22Rv1 (cell line): Measurements from ENCODE around the gene AIF1.
A peak's percentile ranks its signal among the peaks of the same experiment; 100 is the strongest.
"Not testable (repeated sequence)": the region's sequence is repeated elsewhere in the genome, so short reads cannot be mapped to it uniquely, and the experiment has no call there.

Experiments used
- H3K27ac ChIP-seq: fragments of 450-650 bp; 2 replicates; pipeline ENCODE4 v1.5.1; 2017
- CTCF ChIP-seq: fragments of 450-650 bp; IDR thresholded peaks from 2 replicates; pipeline ENCODE4 v1.5.1; 2017; ENCODE audit warnings: mild to moderate bottlenecking
- ZFX ChIP-seq: fragments of 450-650 bp; IDR thresholded peaks from 2 replicates; pipeline ENCODE4 v1.6.1; 2017; ENCODE audit warnings: antibody characterized with exemption, borderline replicate concordance

AIF1 gene

GRCh38 chr6:31582230-31582643 lies 32.8 kb upstream of the AIF1 start, which contains the start of gene LTB:
Gene LTB, minus strand, starts transcription at chr6:31582424. Its CDS starts 7 bp downstream, at chr6:31582417.
- TF ChIP-seq ZFX (no peak), CTCF (no peak)
- H3K27ac ChIP-seq: no peak within 1 kb of the TSS

GRCh38 chr6:31585491-31585890 lies 29.5 kb upstream of the AIF1 start:
- no peak overlapping the region for H3K27ac ChIP-seq

DNA sequence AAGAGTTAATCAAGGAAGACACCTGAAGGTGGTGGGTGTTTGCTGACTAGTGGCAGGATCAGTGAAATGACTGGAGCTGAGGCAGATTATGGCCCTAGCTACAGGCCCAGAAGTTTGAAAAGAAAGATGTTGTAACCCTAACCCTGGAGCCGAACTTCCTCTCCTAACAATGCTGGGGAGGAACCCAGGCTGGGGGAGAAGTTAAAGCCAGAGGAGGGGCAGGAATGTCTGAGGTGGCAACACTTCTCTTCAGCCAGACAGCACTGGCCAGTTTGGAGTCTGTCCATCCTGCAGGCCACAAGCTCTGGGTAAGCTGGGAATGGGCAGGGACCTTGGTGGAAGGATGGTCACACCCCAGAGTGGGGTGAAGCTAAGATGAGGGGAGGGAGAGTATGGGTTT lies 29.0 kb upstream of the AIF1 start, which contains the start of gene LST1:
Gene LST1, plus strand, starts transcription at position 270 of the 400 bp plus-strand sequence. CDS start 1,023 bp downstream, outside the sequence.
- TF ChIP-seq ZFX: no peak
- no peak for TF ChIP-seq CTCF

More at GRCh38 chr6:31585491-31585890, 29.5 kb upstream of the AIF1 start:
- TF ChIP-seq ZFX: no peak
- TF ChIP-seq CTCF: peak; percentile 73

DNA sequence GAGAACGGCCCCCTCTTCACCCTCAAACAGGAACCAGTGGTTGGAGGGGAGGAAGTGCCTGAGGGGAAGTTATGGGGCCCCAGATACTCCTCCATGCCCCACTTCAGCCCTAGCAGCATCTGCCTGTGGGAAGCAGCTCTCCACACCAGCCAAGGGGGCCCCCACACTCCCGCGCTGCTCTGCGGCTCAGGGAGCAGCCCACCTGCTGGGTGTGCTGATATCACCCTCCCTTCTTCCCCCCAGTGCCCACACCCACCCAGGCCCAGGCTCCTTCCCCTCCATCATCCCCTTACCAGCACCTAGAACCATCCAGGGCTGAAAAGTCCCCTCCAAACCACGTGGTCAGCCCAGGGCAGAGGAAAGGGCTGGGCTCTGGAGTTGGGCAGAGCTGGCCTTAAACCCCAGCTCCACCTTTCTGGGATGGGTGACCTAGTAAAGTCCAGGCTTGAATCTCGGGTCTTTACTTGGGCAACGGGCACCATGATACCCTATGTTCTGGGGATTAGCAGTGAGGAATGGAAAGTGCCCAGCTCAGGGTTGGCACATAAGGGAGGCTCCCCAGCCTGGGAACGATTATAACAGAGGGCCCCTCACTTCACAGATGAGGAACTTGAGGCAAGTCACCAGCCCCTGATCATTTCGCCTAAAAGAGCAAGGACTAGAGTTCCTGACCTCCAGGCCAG lies 28.3 kb upstream of the AIF1 start:
- no peak for TF ChIP-seq ZFX
- TF ChIP-seq CTCF: no peak
- H3K27ac ChIP-seq: no peak overlapping the region

More for the DNA sequence above, 29.0 kb upstream of the AIF1 start, which contains the start of gene LST1:
- no peak within 1 kb of the TSS for H3K27ac ChIP-seq

- TF ChIP-seq ZFX: no peak
- H3K27ac ChIP-seq: no peak overlapping the region
Measured at GRCh38 chr6:31587791-31588777, 26.9 kb upstream of the AIF1 start.

DNA sequence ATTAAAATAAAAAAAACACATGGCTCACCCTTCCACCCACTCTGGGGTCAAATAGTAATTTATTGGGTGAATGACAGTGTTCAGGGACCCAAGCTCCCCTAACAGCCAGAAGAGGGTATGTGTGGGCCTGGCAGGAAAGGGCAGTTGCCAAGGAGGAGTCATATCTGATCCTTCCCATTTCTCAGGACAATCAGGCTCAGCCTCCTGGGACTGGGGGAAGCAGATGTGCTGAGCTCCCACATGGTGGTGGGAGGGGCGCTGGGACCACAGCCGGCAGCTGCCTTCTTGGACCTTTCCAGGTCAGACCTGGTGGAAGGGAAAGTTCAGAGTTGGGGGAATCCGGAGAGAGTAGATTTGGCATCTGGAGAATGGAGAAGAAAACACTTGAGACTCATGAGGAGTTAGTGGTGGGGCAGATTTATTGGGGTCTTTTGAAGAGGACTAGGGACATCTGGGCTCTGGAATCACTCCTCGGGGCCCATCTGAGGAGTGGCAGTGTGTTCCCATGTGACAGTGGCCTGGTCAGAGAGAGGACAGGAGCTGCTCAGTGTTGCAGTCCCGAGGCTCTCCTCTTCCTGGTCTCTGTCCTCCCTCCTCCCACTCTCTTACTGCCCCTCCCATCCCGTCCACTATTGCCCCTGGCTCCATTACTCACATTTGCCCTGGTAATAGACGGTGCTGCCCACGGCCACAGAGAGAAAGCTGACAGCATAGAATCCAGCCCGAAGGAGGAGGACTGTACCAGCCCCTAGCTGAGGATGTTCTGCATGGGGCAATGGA lies 26.0 kb upstream of the AIF1 start:
- no peak for TF ChIP-seq ZFX
- TF ChIP-seq CTCF: no peak
- H3K27ac ChIP-seq: no peak overlapping the region

DNA sequence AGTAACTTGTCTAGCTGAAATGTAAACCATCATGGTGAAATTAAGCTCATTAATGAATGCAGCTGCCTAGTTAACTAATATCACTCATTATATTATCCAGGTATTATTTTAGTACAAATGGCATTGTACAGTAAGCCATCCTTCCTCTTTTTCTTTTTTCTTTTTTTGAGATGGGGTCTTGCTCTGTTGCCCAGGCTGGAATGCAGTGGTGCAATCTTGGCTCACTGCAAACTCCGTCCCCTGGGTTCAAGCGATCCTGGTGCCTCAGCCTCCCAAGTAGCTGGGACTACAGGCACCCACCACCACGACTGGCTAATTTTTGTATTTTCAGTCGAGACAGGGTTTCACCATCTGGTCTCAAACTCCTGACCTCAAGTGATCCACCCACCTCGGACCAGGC lies 24.3 kb upstream of the AIF1 start:
- not testable (repeated sequence) for H3K27ac ChIP-seq
